GM10248 (cell line): ENCODE measurements around the gene HMGCR.

Experiments used
- CTCF ChIA-PET: fragments of 300-600 bp; sonication (Branson Sonifier 250); formaldehyde crosslinking; extraction: SDS; loops from one replicate; lab custom pipeline; 2021; ENCODE audit warnings: antibody characterized with exemption; lab: Yijun Ruan, JAX
- POLR2A ChIA-PET: fragments of 350-650 bp; sonication (Branson Sonifier 250); formaldehyde crosslinking; extraction: SDS; loops from one replicate; lab custom pipeline; 2020; ENCODE audit warnings: antibody characterized with exemption; lab: Yijun Ruan, JAX
- DNase-seq: peaks from one replicate; pipeline ENCODE4 v3.0.0; 2012; ENCODE audit errors: extremely low spot score
- TF ChIP-seq, protein P1 (sequence below): IDR thresholded peaks from 2 replicates; pipeline ENCODE4 v1.5.1; 2012; ENCODE audit warnings: mild to moderate bottlenecking, low read depth; ENCODE audit errors: extremely low read depth, missing control alignments, control extremely low read depth

The HMGCR gene

DNA sequence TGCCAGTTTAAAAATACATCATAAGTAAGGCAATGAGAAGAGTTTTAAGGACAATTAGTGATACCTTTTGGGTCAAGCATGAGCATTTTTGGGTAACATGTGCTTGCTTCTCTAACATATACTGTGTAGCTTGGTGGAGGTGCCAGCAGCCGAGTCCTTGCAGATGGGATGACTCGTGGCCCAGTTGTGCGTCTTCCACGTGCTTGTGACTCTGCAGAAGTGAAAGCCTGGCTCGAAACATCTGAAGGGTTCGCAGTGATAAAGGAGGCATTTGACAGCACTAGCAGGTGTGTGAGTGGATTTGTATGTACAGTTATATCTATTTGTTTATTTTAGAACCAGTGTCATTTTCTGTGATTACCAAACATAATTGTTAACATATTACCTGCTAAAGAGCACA is 18.2 kb downstream of the HMGCR start:
- CTCF ChIA-PET = interaction anchor here (1.4 kb wide), 1 partner anchor 15 kb away, joined by 5 read pairs; no protein-coding TSS in a partner anchor
- POLR2A ChIA-PET = no interaction called here
- TF ChIP-seq, protein P1, sequence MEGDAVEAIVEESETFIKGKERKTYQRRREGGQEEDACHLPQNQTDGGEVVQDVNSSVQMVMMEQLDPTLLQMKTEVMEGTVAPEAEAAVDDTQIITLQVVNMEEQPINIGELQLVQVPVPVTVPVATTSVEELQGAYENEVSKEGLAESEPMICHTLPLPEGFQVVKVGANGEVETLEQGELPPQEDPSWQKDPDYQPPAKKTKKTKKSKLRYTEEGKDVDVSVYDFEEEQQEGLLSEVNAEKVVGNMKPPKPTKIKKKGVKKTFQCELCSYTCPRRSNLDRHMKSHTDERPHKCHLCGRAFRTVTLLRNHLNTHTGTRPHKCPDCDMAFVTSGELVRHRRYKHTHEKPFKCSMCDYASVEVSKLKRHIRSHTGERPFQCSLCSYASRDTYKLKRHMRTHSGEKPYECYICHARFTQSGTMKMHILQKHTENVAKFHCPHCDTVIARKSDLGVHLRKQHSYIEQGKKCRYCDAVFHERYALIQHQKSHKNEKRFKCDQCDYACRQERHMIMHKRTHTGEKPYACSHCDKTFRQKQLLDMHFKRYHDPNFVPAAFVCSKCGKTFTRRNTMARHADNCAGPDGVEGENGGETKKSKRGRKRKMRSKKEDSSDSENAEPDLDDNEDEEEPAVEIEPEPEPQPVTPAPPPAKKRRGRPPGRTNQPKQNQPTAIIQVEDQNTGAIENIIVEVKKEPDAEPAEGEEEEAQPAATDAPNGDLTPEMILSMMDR = no peak
- DNase-seq = no peak

DNA sequence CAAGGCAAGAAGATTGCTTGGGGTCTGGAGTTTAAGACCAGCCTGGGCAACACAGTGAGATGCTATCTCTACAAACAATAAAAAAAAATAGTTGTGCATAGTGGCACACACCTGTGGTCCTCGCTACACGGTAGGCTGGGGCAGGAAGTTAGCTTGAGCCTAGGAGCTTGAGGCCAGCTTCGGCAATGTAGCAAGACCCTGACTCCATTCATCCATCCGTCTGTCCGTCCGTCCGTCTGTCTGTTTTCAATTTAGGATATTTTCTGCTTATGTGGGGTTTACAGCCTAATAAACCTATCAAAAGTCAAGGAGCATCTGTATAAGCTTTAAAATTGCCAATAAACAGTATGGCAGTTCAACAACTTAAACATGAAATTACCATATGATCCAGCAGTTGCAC is 19.7 kb downstream of the HMGCR start:
- ChIA-PET POLR2A (no interaction called here), CTCF (no interaction called here)
- TF ChIP-seq, protein P1 = no peak
- no peak for DNase-seq

DNA sequence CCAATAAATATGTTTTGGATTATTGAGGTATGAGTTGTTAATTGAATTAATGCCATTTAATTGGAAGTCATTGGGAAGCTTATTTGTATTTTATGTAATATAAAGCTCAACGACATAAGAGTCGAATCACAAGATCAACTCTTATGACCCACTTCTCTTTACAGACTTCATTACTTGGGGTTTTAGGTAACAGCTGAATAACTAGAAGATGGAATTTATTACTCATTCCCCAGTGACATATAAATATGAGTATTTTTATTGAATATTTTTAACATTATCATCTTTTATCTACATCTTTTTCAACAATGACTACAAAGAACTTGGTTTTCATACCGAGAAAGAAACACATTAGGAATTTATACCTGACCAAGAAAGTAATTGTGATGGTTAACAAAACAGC is 21.1 kb downstream of the HMGCR start:
- ChIA-PET POLR2A (no interaction called here), CTCF (interaction anchor here (0.7 kb wide), 1 partner anchor 219 kb away, joined by 3 read pairs; no protein-coding TSS in a partner anchor)
- TF ChIP-seq, protein P1 = no peak
- no peak for DNase-seq

DNA sequence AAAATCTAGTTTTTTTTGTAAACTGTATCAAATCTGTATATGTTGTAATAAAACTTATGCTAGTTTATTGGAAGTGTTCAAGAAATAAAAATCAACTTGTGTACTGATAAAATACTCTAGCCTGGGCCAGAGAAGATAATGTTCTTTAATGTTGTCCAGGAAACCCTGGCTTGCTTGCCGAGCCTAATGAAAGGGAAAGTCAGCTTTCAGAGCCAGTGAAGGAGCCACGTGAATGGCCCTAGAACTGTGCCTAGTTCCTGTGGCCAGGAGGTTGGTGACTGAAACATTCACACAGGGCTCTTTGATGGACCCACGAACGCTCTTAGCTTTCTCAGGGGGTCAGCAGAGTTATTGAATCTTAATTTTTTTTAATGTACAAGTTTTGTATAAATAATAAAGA is 24.3 kb downstream of the HMGCR start:
- CTCF ChIA-PET = interaction anchor here (1.1 to 4.2 kb wide), 7 partner anchors 10 to 26 kb away, joined by 3 to 22 read pairs (median 5); no protein-coding TSS in a partner anchor
- DNase-seq = no peak
- POLR2A ChIA-PET = no interaction called here
- TF ChIP-seq, protein P1 = no peak

DNA sequence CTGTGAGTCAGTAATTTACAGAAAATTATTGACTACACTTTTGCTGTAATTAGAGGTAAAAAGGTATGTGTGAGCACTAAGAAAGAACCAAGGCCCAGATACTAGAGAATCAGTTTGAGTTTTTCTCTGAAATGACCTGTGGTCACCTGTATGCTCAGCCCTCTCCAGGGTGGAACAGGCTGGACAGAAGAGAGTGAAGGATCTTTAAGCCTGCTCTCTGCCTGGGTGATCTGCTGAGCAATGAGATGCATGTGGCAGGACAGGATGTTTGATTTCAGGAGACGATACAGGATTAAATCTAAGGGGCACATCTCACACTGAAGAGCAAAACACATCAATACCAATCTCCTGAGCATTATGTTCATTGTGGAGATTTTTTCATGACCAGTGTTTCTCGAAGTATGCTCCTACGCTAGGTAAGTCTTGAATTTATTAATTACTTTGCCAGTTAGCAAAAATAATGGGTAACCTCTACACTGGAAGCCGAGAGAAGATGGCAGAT is 25.5 kb downstream of the HMGCR start:
- POLR2A ChIA-PET = interaction anchor here (0.6 kb wide), 1 partner anchor 47 kb away, joined by 6 read pairs; no protein-coding TSS in a partner anchor
- CTCF ChIA-PET = interaction anchor here (1.1 to 4.2 kb wide), 5 partner anchors 9 to 21 kb away, joined by 3 to 22 read pairs (median 5); no protein-coding TSS in a partner anchor
- TF ChIP-seq, protein P1 = no peak
- DNase-seq = no peak

DNA sequence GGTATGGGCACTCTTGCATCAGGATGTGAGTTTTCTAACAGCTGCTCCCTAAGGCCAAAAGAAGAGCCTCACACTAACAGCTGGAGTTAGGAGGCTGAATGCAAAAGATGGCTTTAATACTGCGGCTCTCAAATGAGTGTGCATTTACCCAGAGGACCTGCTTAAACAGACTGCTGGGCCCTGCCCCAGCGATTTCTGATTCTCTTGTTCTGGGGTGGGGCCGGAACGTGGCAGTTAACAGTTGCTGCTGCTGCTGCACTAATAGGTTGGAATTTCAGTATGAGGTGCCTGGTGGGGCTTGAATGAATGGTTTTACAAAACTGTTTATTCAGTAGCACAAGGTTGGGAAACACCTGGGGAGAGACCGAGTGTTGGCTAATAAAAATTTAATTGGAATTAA is 26.1 kb downstream of the HMGCR start:
- TF ChIP-seq, protein P1 = no peak
- no peak for DNase-seq
- CTCF ChIA-PET = interaction anchor here (4.2 kb wide), 1 partner anchor 12 kb away, joined by 22 read pairs; no protein-coding TSS in a partner anchor
- POLR2A ChIA-PET = no interaction called here
